ENCODE measurements around the gene PARN.

The PARN gene

DNA sequence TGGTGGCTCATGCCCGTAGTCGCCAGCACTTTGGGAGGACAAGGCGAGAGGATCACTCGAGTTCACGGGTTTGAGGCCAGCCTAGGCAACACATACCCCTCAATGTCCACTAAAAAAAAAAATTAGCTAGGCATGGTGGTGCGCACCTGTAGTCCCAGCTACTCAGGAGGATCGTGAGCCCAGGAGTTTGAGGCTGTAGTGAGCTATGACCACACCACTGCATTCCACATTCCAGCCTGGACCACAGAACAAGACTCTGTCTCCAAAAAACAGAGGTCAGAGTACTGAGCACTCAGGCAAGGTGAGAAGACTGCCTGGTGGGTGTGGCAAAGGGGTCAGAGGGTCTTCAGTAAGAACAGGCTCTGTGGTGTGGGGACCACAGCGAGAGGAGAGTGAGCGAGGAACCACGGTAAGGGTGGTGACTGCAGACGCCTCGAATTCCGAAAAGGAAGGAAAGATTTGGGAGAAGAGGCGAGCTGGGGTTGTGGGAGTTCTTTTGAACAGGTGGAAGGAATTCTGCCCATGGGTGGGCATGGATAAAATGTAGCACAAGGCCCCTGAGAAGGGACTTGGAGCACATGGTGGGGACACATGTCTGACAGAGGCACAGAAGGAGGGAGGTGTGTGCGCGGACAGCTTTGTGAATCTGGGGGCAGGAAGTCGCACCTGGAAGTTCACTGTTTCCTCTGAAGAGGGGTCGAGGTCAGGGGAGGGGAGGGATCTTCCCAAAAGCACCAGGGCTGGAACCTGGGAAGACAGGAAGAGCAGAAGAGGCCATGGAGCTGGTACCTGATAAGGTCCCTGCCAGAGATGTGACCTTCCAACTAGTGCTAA lies 134.6 kb downstream of the PARN start:
- no peak for DNase-seq

- no peak for DNase-seq
Measured at GRCh38 chr16:14494396-14494966, 135.6 kb downstream of the PARN start.

DNA sequence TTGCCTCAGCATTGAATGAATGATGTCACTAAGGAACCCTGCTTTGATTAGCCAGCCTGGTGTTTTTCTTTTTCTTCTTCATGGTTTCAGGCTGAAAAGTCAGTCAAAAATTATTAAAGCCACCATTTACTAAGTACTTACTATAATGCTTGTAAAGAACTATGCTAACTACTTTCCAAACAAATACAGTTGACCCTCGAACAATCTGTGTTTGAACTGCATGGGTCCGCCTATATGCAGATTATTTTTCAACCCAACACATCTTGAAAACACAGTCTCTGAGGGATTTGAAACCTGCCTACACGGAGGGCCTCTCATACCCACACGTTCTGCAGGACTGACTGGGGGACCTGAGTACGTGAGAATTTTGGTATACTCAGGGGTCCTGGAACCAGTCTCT lies 136.3 kb downstream of the PARN start:
- DNase-seq = no peak

GRCh38 chr16:14492614-14493013 lies 137.4 kb downstream of the PARN start:
- DNase-seq = no peak

DNA sequence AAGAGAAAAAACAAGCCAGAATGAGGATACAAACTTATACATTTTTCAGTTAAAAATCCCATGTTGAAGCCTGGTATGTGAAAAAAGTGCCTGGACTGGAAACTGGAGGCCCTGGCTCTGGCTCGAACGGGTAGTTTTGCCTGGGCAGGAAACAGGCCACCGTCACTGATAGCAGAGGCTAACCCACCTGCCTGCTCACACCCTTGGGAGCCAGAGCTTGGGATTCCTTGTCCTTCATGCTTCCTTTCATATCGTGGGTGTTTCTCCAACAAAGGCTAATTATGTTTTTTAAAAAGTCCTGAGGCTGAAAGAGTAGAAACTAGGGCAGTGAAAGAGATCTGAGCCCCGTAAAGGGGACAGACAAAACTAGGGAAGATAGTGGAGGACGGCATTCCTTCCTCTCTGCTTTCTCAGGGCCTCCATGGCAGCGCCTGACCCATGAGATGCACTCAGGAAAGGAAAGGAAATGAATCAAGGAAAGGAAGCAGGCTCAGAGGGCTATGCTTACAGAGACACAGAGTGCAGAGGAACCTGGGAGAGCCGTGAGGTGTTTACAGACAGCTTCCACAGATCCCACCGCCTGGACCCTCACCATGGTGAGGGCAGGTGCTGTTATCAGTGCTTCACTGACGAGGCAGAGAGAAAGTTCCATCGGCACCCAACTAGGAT lies 138.1 kb downstream of the PARN start:
- no peak for DNase-seq

GRCh38 chr16:14490235-14490634 lies 139.8 kb downstream of the PARN start:
- DNase-seq = no peak

- no peak for DNase-seq
Measured at GRCh38 chr16:14489460-14489859, 140.6 kb downstream of the PARN start.

DNA sequence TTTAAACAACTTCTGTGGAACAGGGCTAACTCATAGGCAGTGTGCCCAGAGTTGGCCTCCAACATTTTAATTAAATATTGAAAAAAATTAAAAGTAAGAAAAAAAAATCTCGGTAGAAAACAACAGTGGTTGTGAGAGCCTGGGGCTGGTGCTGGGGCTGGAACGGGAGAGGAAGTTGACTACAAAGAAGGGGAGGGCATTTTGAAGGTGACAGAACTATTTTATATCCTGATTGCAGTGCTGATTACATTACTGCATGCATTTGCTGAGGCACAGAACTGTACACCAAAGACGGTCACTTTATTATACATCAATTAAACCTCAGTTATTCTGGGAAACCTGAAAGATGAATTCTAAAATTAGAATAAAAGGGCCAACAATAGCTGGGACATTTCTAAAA lies 142.5 kb downstream of the PARN start:
- DNase-seq = no peak

GRCh38 chr16:14486520-14487303 lies 143.3 kb downstream of the PARN start:
- peak; percentile 26 for DNase-seq

GRCh38 chr16:14485811-14486519 lies 144.1 kb downstream of the PARN start:
- DNase-seq = no peak

- no peak for DNase-seq
Measured at GRCh38 chr16:14485121-14485551, 144.9 kb downstream of the PARN start.

- DNase-seq = no peak
Measured at GRCh38 chr16:14483819-14484385, 146.2 kb downstream of the PARN start.

GRCh38 chr16:14476183-14476582 lies 153.9 kb downstream of the PARN start:
- no peak for DNase-seq

DNA sequence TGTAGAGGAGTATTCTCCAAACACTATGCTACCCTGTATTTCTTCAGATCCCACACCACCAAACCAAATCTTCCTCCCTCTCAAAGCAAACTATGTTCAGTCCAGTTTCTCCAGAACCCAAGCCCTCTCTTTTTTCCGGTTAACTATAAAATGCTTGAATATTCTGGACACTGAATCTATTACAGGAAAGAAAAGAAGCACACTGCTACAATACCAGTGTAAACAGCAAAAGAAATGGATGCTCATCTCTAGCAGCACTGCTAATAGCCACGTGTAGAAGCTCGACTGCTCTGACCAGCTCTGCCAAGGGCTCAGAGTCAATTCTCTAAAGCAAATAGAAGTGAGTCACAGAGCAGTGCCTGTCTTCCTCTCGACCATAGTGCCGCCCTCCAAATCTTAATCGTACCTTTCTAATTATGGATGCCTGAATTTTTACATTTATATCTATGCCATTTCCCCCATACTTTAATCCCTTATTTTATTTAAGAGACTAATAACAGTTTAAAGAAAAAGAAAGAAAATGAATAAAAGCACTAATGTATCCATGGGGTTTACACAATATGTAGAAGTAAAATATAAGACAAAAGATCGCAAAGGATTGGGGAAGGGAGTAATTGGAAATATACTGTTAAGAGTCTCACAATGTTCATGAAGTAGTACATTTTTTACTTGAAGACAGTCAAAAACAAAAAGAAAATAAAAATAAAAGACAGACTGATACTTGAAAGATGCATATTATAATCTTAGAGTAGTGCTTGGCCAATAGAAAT lies 154.5 kb downstream of the PARN start:
- no peak for DNase-seq

DNA sequence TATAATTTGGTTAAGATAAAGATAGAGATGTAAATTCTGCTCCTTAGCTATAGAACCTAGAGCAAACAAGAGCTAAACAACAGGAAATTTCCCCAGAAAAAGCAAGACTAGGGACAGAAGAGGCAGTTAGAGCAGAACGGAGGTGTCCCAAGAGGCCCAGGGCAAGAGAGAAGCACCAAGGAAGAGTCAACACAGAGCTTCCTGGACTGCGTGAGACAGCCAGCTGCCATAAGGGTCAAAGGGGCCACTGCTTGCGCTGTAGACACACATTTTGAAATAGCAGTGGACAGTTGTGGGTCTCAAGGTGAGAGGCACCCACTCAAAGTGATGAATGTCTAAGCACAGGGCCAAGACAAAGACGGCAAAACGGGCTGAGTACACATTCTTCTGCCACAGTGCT lies 156.6 kb downstream of the PARN start:
- no peak for DNase-seq

DNA sequence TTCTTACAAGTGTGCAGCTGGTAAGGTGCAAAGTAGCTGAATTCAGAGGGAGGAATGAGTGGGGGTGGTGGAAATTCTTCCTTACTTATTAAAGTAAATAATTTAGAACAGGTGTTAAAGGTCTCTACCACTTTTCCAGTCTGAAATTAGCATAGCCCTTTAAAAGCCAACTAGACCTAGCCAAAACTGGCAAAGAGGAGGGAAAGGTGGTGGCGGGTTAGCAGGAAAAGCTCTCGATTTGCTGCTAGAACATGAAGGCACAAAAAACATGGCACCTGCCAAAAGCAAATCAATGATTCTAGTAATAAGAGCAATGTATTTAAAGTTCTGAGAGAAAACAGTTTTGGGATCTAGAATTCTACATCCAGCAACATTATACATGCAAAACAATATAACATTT lies 157.7 kb downstream of the PARN start:
- DNase-seq = no peak

DNA sequence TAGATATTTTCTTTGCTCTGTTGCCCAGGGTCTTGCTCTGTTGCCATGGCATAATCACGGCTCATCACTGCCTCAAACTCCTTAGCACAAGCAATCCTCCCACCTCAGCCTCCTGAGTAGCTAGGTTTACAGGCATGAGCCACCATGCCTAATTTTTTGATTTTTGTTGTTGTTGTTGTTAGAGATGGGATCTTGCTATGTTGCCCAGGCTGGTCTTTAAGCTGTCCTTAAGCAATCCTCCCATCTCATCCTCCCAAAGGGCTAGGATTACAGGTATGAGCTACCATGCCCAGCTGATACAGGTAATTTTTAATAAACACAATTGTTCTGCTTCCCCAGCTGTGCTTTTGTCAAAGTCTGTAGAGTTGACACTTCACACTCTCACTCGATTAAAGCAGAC lies 159.3 kb downstream of the PARN start:
- no peak for DNase-seq

DNA sequence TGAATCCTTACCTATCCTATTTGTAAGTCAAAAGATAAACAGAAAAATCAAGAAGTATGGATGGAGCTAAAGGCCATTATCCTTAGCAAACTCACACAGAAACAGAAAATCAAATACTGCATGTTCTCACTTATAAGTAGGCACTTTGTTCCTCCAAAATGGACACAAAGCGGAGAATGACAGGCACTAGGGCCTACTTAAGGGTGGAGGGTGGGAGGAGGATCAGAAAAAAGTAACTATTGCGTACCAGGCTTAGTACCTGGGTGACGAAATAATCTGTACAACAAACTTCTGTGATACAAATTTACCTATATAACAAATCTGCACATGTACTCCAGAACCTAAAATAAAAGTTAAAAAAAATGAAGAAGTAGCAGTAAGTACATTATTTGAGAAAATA lies 164.3 kb downstream of the PARN start:
- no peak for DNase-seq

GRCh38 chr16:14464796-14465195 lies 165.3 kb downstream of the PARN start:
- no peak for DNase-seq

DNA sequence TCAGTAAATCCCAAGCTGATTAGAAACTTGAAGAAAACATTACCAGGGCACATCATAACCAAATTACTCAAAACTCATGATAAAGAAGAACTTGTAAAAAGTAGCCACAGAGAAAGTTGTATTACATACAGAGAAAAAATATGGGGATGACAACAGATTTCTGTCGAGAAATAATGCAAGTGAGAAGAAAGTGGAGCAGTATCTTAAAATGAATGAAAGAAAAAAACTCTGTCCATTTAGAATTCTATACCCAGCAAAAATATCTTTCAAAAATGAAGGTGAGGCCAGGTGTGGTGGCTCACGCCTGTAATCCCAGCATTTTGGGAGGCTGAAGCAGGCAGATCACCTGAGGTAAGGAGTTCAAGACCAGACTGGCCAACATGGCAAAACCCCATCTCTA lies 165.9 kb downstream of the PARN start:
- no peak for DNase-seq

- no peak for DNase-seq
Measured at GRCh38 chr16:14462811-14463210, 167.2 kb downstream of the PARN start.

DNA sequence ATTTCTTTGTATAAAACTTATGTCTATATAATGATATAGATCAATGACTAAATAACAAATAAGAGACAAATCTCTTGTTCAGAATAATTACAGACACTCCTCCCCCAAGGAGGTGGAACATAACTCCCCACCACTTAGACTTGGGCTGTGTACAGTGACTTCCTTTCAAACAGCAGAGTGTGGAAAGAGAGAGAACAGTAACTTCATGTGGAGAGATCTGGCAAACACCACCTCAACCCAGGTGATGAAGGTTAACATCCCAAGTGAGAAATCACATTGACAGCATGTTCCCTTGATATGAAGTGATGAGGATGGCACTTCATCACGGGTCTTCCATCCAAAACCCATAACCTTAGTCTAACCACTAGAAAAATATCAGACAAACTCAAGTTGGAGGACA lies 169.3 kb downstream of the PARN start:
- no peak for DNase-seq
